ENCODE results near the gene PREX1.

The PREX1 gene

DNA sequence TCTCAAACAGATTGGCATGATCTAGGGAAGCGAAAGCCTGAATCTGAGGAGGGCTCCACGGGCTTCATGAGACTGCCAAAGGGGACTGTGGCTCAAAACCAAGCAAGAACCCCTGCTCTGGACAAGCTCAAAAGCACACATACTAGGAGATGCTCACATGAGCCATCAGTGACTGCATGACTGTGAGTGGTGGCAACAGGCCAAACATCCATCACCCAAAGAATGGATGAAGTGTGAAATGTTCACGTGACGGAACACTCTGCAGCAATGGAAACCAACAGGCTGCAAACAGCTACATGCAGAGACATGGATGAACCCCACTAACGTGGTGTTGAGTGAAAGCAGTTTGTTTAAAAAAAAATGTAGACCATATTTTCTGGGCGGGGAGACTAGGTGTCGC is 136.3 kb downstream of the PREX1 start:
- no peaks in the 10 kb centered on the region for H3K9me3 ChIP-seq (ENCODE audit: control insufficient read depth, insufficient read depth, low read depth, low read length)
- no peak overlapping the region for H3K9ac ChIP-seq (ENCODE audit: low read length)
- no peak overlapping the region for H3K4me3 ChIP-seq (ENCODE audit: low read depth, low read length)
- no peaks in the 10 kb centered on the region for H3K27me3 ChIP-seq (ENCODE audit: control insufficient read depth, insufficient read depth, low read length)
- H3K36me3 ChIP-seq (ENCODE audit: control insufficient read depth, insufficient read depth, low read length): peaks cover 4% of the 10 kb centered on the region; the same call in 1 of the 2 replicates
- no peak overlapping the region for H3K27ac ChIP-seq (ENCODE audit: low read depth, low read length)
- peaks cover 8% of the 10 kb centered on the region; the same call in 1 of the 2 replicates for H3K4me1 ChIP-seq (ENCODE audit: control insufficient read depth, insufficient read depth, low read length)

DNA sequence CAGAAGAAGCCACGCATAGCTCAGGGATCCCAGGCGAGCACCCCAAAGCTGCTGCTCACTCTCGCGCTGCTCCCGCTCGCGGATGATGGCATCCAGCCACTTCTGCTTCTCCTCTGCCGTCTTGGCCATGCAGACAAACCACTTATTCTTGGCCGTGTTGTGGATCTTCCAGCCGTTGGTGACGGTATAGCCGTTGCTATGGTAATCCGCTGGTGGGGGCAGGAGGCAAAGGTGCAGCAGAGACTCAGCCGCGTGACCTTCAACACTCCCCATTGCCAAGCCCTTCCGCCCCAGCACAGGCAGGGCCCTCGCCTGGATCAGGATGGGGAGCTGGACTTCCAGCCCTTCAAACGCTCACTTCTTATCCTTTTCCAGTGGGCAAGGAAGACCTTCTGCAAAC is 136.9 kb downstream of the PREX1 start:
- no peak overlapping the region for H3K9ac ChIP-seq (ENCODE audit: low read length)
- peaks cover 4% of the 10 kb centered on the region; the same call in 1 of the 2 replicates for H3K36me3 ChIP-seq (ENCODE audit: control insufficient read depth, insufficient read depth, low read length)
- H3K27ac ChIP-seq (ENCODE audit: low read depth, low read length): no peak overlapping the region

DNA sequence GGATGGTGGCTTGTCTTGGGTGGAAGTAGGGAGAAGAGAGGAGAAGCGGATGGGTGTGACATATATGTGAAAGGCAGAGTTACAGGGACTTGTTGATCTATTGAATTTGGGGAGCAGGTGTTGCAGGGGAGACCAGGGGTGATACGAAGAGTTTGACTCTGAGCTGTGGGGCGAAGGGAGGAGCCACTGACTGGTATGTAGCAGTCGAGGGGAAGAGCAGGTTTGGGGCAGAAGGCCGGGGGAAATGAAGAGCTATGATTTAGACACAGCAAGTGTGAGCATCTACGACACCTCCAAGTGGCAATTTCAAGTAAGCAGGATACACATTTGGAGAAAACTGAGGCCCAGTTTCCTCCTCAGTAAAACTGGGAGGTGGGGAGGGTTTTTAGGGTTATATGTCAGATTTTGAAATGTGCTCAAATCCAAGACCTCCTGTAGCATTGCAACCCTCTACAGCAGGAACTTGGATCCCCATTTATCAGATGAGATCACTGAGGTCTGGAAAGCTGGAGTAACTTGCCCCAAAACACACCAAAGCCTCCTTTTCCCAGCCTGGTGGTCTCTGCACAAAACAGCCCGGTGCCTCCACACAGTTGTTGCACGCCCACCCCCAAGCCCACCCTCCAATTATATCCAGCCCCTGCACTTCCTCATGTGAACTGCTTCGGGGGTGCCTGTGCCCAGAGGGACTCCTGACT is 137.8 kb downstream of the PREX1 start:
- Histone ChIP-seq H3K27me3 (ENCODE audit: control insufficient read depth, insufficient read depth, low read length) (no peaks in the 10 kb centered on the region), H3K4me1 (ENCODE audit: control insufficient read depth, insufficient read depth, low read length) (peaks cover 17% of the 10 kb centered on the region; the same call in 1 of the 2 replicates), H3K4me3 (ENCODE audit: low read depth, low read length) (no peak overlapping the region), H3K9ac (ENCODE audit: low read length) (no peak overlapping the region), H3K27ac (ENCODE audit: low read depth, low read length) (no peak overlapping the region), H3K36me3 (ENCODE audit: control insufficient read depth, insufficient read depth, low read length) (peaks cover 4% of the 10 kb centered on the region; the same call in 1 of the 2 replicates), H3K9me3 (ENCODE audit: control insufficient read depth, insufficient read depth, low read depth, low read length) (no peaks in the 10 kb centered on the region)

More for the DNA sequence above, 136.9 kb downstream of the PREX1 start:
- no peaks in the 10 kb centered on the region for H3K9me3 ChIP-seq (ENCODE audit: control insufficient read depth, insufficient read depth, low read depth, low read length)
- H3K4me1 ChIP-seq (ENCODE audit: control insufficient read depth, insufficient read depth, low read length): peaks cover 14% of the 10 kb centered on the region; the same call in 1 of the 2 replicates
- no peak overlapping the region for H3K4me3 ChIP-seq (ENCODE audit: low read depth, low read length)
- H3K27me3 ChIP-seq (ENCODE audit: control insufficient read depth, insufficient read depth, low read length): no peaks in the 10 kb centered on the region

DNA sequence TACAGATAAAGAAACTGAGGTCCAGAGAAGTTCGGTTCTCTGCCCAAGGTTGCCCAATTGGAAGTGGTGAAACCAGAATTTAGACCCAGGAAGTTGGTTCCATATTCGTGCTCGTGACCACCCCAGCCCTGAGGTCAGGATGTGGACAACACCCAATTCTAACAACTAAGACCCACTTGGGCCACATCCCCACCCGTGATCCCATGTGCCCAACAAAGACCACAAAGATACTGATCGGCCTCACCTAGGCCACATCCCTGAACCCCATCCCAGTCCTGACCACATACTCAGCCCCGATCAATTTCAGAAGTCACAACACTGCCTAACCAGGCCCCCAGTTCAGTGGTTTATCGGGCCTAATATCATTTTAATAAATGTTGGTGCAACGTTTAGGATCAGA is 138.4 kb downstream of the PREX1 start:
- no peak overlapping the region for H3K27ac ChIP-seq (ENCODE audit: low read depth, low read length)
- H3K9me3 ChIP-seq (ENCODE audit: control insufficient read depth, insufficient read depth, low read depth, low read length): no peaks in the 10 kb centered on the region
- peaks cover 4% of the 10 kb centered on the region; the same call in 1 of the 2 replicates for H3K36me3 ChIP-seq (ENCODE audit: control insufficient read depth, insufficient read depth, low read length)
- H3K4me1 ChIP-seq (ENCODE audit: control insufficient read depth, insufficient read depth, low read length): peaks cover 24% of the 10 kb centered on the region; the same call in 1 of the 2 replicates
- H3K9ac ChIP-seq (ENCODE audit: low read length): no peak overlapping the region
- H3K27me3 ChIP-seq (ENCODE audit: control insufficient read depth, insufficient read depth, low read length): no peaks in the 10 kb centered on the region
- H3K4me3 ChIP-seq (ENCODE audit: low read depth, low read length): no peak overlapping the region

DNA sequence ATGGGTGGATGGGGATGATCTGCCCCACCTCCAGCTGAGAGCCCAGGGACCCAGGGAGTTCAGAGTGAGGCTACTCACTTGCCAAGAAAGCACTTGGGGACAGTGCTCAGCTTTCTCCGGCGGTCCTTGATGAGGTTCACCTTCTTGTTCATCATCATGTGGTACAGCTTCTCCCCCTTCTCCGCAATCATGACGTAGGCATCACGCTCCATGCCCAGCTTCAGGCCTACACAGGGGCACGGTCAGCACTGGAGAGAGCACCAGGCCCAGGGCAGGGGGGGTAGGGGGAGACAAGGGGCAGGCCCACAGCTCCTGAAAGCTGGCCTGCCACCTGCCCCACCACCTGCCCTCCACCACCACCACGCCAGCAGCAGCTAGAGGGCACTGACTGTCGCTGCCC is 139.2 kb downstream of the PREX1 start:
- Histone ChIP-seq H3K36me3 (ENCODE audit: control insufficient read depth, insufficient read depth, low read length) (peaks cover 4% of the 10 kb centered on the region; the same call in 1 of the 2 replicates), H3K4me1 (ENCODE audit: control insufficient read depth, insufficient read depth, low read length) (peaks cover 31% of the 10 kb centered on the region; the same call in 1 of the 2 replicates), H3K27me3 (ENCODE audit: control insufficient read depth, insufficient read depth, low read length) (no peaks in the 10 kb centered on the region), H3K9ac (ENCODE audit: low read length) (no peak overlapping the region), H3K9me3 (ENCODE audit: control insufficient read depth, insufficient read depth, low read depth, low read length) (no peaks in the 10 kb centered on the region), H3K27ac (ENCODE audit: low read depth, low read length) (no peak overlapping the region), H3K4me3 (ENCODE audit: low read depth, low read length) (no peak overlapping the region)

- Histone ChIP-seq H3K9ac (ENCODE audit: low read length) (no peak overlapping the region), H3K4me1 (ENCODE audit: control insufficient read depth, insufficient read depth, low read length) (peaks cover 45% of the 10 kb centered on the region), H3K4me3 (ENCODE audit: low read depth, low read length) (no peak overlapping the region), H3K36me3 (ENCODE audit: control insufficient read depth, insufficient read depth, low read length) (peaks cover 4% of the 10 kb centered on the region; the same call in 1 of the 2 replicates), H3K9me3 (ENCODE audit: control insufficient read depth, insufficient read depth, low read depth, low read length) (no peaks in the 10 kb centered on the region), H3K27me3 (ENCODE audit: control insufficient read depth, insufficient read depth, low read length) (no peaks in the 10 kb centered on the region), H3K27ac (ENCODE audit: low read depth, low read length) (no peak overlapping the region)
These were observed 140.5 kb downstream of the PREX1 start for GRCh38 chr20:48687117-48687800.

DNA sequence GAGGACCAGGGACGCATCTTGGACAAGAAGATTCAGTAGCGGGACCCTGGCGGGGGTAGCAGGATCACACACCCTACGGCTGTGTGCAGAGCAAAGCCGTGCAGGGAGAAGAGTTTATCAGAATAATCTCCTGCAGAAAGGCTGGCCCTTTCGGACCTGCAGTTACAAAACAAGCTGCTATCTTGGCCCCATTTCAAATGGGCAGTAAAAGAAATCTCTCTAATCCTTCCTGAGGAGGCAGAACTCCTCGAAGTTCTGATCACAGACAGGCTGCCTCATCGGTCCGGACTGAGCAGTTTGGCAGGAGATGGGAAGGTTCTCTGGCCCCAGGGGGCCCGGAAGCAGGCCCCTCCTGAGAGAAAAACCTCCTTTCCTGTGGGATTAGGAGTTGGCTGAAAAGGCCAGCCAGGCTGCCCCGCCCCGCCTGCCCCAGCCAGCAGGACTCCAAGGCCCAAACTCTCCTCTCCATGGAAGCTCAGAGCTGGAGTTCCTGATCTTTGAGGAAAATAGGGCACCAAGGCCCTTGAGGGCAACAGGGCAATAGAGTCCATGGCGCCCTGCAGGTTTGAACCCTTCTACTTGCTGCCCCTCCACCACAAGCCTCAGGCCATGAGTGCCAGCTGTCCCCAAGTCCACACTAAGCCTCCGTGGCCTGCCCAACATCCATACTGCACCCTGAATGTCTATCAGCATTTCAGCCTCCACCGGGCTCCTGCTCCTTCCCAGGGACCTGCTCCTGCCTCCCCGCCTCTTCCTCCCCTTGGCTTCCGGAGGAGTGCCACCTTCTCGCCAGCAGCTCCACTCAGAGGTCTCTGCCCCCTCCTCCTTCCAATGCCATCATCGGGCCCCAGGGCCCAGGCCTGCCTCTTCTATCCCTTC is 141.3 kb downstream of the PREX1 start:
- Histone ChIP-seq H3K27ac (ENCODE audit: low read depth, low read length) (no peak overlapping the region), H3K27me3 (ENCODE audit: control insufficient read depth, insufficient read depth, low read length) (no peaks in the 10 kb centered on the region), H3K4me1 (ENCODE audit: control insufficient read depth, insufficient read depth, low read length) (peaks cover 49% of the 10 kb centered on the region), H3K9me3 (ENCODE audit: control insufficient read depth, insufficient read depth, low read depth, low read length) (no peaks in the 10 kb centered on the region), H3K36me3 (ENCODE audit: control insufficient read depth, insufficient read depth, low read length) (peaks cover under 1% of the 10 kb centered on the region; the same call in 1 of the 2 replicates), H3K4me3 (ENCODE audit: low read depth, low read length) (no peak overlapping the region), H3K9ac (ENCODE audit: low read length) (no peak overlapping the region)

DNA sequence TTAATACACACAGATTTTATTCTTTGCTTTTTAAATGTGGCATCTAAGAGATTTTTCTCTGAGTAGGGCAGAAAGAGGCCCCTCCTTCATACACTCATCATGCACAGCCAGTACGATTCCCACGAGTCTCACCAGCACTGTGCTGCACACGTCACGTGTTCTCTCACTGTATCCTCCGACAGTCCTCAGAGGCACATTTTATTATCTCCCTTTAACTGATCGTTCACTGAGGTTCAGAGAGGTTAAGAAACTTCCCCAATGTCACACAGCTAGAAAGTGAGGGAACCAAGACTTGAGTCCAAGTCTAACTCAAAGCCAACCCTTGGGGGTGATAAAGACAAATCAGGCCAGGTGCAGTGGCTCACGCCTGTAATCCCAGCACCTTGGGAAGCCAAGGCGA is 142.5 kb downstream of the PREX1 start:
- Histone ChIP-seq H3K9ac (ENCODE audit: low read length) (no peak overlapping the region), H3K27me3 (ENCODE audit: control insufficient read depth, insufficient read depth, low read length) (no peaks in the 10 kb centered on the region), H3K4me1 (ENCODE audit: control insufficient read depth, insufficient read depth, low read length) (peaks cover 49% of the 10 kb centered on the region), H3K4me3 (ENCODE audit: low read depth, low read length) (no peak overlapping the region), H3K9me3 (ENCODE audit: control insufficient read depth, insufficient read depth, low read depth, low read length) (no peaks in the 10 kb centered on the region), H3K27ac (ENCODE audit: low read depth, low read length) (no peak overlapping the region), H3K36me3 (ENCODE audit: control insufficient read depth, insufficient read depth, low read length) (no peaks in the 10 kb centered on the region; the same call in 1 of the 2 replicates)

DNA sequence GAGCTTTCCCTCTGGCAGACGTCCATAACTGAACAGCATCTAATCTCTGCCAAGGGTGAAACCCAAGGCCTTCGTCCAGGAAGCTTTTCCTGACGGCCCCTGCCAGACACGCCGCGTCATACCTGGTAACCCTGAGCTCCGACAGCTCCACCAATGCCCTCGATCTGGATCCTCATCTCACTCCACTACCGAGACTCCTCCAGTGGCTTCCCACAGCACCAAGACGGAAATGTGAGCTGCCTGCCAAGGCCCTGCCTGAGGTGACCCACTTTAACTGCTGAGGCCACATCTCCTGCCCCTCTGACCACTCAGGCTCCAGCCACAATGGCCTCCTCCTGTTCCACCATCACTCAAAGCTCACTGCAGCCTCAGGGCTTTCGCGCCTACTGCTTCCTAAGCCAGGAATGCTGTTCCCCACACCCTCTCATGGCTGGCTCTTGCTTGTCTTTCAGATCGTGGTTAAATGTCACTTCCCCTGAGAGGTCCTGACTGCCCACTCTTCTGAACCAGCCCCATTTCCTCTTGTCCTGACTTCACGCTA is 143.2 kb downstream of the PREX1 start:
- Histone ChIP-seq H3K36me3 (ENCODE audit: control insufficient read depth, insufficient read depth, low read length) (no peaks in the 10 kb centered on the region; the same call in 1 of the 2 replicates), H3K27me3 (ENCODE audit: control insufficient read depth, insufficient read depth, low read length) (no peaks in the 10 kb centered on the region), H3K9ac (ENCODE audit: low read length) (no peak overlapping the region), H3K4me1 (ENCODE audit: control insufficient read depth, insufficient read depth, low read length) (peaks cover 54% of the 10 kb centered on the region), H3K9me3 (ENCODE audit: control insufficient read depth, insufficient read depth, low read depth, low read length) (no peaks in the 10 kb centered on the region), H3K27ac (ENCODE audit: low read depth, low read length) (no peak overlapping the region), H3K4me3 (ENCODE audit: low read depth, low read length) (no peak overlapping the region)

GRCh38 chr20:48683467-48684175 is 144.2 kb downstream of the PREX1 start:
- Histone ChIP-seq H3K4me3 (ENCODE audit: low read depth, low read length) (no peak overlapping the region), H3K36me3 (ENCODE audit: control insufficient read depth, insufficient read depth, low read length) (no peaks in the 10 kb centered on the region; the same call in 1 of the 2 replicates), H3K9me3 (ENCODE audit: control insufficient read depth, insufficient read depth, low read depth, low read length) (no peaks in the 10 kb centered on the region), H3K27me3 (ENCODE audit: control insufficient read depth, insufficient read depth, low read length) (no peaks in the 10 kb centered on the region), H3K4me1 (ENCODE audit: control insufficient read depth, insufficient read depth, low read length) (peaks cover 58% of the 10 kb centered on the region), H3K9ac (ENCODE audit: low read length) (no peak overlapping the region), H3K27ac (ENCODE audit: low read depth, low read length) (no peak overlapping the region)
